Hepatic stellate cell (primary cell): ENCODE data around the gene STAB1.

ENCODE experiments used
- DNase-seq: peaks from one replicate; pipeline ENCODE4 v3.0.0; 2011; ENCODE audit warnings: low spot score

STAB1 gene, protein sequence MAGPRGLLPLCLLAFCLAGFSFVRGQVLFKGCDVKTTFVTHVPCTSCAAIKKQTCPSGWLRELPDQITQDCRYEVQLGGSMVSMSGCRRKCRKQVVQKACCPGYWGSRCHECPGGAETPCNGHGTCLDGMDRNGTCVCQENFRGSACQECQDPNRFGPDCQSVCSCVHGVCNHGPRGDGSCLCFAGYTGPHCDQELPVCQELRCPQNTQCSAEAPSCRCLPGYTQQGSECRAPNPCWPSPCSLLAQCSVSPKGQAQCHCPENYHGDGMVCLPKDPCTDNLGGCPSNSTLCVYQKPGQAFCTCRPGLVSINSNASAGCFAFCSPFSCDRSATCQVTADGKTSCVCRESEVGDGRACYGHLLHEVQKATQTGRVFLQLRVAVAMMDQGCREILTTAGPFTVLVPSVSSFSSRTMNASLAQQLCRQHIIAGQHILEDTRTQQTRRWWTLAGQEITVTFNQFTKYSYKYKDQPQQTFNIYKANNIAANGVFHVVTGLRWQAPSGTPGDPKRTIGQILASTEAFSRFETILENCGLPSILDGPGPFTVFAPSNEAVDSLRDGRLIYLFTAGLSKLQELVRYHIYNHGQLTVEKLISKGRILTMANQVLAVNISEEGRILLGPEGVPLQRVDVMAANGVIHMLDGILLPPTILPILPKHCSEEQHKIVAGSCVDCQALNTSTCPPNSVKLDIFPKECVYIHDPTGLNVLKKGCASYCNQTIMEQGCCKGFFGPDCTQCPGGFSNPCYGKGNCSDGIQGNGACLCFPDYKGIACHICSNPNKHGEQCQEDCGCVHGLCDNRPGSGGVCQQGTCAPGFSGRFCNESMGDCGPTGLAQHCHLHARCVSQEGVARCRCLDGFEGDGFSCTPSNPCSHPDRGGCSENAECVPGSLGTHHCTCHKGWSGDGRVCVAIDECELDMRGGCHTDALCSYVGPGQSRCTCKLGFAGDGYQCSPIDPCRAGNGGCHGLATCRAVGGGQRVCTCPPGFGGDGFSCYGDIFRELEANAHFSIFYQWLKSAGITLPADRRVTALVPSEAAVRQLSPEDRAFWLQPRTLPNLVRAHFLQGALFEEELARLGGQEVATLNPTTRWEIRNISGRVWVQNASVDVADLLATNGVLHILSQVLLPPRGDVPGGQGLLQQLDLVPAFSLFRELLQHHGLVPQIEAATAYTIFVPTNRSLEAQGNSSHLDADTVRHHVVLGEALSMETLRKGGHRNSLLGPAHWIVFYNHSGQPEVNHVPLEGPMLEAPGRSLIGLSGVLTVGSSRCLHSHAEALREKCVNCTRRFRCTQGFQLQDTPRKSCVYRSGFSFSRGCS (N-terminal part only)

DNA sequence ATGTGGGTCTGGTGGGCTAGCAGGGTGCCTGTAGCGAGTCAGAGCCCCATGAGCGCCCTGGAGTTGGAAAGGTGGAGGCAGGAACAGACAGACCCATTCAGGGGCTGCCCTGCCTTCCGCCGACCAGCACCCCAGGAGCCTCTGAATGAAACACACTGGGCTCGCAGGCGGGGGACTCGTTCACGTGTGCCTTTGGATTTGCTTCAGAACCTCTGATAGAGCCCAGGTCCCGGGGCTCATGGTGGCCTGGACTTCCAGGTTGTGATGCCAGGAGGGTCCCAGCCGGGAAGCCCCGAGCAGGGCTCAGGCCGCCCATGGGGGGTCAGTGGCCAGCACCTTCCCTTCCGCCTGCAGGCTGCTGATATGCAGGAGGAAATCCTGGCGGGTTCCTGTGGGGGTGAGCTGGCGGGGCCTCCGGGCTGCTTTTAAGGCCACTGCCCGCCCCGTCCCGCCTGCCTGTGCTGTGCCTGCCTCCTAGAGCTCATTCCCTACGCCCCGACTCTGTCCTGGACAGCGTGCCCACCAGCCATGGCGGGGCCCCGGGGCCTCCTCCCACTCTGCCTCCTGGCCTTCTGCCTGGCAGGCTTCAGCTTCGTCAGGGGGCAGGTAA lies at the start of gene STAB1:
TSS of gene STAB1 (plus strand) at position 453 of the 610 bp plus-strand sequence. CDS start at position 529, 76 bp downstream.
- DNase-seq, result no peak

DNA sequence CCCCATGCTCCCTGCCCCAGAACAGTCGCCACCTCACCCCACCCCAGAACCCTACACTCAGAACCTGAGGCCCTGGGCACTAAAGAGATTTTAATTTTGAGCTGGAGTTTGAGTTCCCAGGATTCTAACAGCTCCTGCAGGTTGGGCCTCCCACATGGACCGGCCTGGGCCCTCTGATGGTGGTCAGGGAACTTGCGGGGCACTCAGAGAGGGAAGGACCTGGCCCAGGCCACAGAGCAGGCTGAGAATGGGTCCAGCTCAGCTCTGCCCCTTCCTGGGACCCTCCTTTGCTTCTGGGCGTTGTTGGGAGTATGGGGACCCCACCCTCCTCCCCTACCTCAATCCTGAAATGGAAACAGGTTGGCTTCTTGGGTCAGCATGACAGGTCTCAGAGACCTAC lies 49.1 kb upstream of the STAB1 start:
- no peak for DNase-seq

DNA sequence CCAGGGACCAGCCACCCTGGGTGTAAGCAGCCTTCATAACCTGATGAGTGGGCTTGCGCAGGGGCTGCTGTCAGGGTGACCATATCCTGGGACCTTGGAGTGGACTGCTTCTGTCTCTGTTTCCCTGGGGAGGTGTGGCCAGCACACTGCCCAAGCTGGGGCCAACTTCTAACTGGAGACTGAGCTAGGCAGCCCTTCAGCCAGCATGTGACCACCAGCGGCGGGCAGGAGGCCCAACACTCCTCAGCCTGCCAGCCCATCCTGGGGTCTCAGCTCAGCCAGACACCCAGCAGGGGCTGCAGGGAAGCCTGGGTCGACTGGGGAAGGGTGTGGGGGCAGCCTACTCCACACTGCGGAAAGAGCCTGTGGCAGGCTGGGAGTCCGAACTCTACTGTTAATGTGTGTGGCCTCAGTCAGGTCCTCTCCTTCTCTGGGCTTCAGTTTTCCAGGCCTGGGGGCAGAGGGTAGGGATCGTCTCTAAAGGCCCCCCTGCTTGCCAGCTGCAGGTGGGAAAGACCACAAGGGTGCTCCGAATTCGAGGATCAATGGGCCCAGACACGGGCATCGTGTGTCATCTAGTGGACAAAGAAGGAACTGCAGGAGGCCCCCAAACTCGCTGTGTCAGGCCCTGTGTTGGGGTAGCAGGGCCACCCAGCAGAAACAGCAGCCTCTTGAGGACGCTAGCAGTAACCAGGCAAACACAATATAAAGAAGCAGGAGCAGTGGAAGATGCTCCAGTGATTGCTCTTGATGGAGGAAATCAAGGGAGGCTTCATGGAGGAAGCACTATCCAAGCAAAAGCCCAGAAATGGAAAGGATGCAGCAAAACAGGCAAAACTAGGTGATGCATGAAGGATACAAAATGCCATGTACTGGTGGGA lies 48.3 kb upstream of the STAB1 start:
- peak; percentile 79 for DNase-seq

DNA sequence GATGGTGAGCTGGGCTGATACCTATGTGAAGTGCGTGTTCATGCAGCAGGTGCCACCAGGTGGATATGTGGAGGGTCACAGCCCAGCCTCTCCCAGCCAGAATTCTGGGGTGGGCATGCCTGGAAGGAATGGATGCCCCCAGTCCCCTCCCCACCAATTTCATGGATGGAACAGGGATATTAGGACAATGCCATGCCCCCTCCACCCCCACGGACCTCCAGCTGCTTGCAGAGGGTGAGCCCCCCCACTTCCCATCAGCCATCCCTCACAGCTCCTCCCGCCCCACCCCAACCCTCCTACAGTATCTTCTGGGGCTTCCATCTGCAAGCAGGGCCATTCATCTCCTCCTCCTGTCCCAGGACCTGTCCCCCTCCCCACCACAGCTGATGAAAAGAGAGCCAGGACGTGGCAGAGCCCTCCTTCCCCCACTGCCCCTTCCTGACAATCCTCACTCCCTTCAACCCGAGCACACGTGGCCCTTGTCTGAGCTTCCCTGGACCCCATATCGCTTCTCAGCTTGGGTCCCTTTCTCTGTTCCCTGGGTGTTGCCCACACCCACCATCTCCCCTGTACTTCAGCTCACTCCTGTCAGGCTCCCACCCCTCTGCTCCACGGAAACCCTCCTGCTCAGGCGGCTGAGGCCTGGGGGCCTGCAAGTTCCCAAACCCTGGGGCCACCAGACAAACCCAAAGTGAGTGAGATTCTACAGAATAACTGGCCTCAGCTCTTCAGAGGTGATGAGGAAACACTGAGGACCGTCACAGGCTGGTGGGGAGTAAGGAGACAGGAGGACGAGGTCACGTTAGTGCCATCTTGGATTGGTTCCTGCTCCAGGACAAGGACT lies 47.4 kb upstream of the STAB1 start:
- DNase-seq, result no peak

DNA sequence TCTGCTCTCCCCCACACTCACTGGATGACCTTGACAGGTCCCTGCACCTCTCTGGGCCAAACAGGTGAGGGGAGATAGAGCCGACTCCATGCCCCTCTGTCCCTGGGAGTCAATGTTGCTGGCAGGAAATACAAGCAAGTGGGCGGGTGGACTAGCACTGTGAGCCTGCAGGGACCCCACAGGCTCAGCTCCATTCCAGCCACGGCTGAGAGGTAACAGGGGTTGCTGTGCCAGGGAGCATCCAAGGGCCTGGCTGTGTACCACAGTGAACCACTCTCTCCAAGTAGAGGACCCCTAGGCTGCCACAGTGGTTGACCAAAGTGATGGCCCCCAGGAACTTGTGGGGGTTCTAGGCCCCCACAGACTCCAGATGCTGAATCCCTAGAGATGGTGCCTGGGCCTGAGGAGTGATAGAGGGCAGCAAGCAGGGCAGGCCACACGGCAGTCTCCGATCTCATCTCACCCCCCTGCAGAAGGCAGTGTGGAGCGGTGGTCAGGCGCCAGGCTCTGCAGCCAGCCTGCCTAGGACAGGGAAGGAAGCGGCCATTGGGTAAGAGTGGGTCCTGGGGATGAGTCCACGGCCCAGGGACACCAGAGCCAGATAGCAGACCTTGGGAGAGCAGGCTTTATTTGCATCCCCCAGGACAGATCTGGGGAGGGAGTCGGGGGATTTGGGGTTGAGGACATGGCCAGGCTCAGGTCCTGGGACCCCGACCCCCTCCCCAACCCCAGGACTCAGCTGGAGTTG lies 44.5 kb upstream of the STAB1 start:
- DNase-seq, result no peak

DNA sequence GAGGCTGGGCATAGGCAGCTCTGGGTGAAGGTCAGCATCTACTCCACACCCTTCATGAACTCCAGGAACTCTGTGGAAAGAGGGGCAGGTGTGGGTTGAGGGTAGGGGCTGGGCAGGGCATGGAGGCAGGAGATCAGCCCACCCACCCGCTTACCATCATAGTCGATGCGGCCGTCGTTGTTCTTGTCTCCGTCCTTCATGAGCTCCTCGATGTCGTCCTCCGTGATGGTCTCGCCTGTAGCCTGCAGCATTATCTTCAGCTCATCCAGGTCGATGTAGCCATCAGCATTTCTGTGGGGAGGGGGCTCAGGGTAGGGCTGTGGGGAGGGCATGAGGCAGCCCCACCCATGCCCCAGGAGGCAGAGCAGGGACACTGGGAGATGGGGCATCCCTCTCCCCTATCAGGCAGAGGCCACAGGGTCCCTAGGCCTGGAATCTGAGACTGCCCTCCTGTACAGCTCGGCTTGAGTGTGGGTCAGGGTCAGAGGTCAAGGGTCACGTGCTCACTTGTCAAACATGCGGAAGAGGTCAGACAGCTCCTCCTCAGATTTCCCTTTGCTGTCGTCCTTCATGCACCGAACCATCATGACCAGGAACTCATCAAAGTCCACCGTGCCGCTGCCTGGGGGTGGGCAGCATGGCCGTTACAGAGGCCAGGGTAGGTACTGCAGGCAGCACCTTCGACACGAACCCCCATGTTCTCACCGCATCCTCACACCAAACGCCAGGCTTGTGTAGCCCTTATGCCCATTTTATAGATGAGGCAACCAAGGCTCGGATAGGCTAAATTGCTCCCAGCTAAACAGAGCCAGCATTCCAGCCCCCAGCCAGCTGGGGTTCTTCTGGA lies 43.7 kb upstream of the STAB1 start:
- DNase-seq, result no peak

DNA sequence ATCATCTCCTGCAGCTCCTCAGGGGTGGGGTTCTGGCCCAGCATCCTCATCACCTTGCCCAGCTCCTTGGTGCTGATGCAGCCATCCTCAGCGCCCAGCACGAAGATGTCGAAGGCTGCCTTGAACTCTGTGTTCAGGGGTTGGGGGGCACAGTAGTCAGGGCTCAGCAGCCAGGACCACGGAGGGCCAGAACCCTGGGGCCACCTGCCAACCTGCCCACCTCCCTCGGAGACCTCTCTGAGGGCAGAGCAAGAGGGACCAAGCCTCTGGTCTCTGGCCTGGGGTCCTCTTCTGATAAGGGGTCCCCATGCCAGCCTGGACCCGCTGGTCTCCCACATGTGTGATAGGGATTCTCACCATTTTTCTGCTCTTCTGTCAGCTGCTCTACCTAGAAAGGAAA lies 43.0 kb upstream of the STAB1 start:
- DNase-seq, result no peak

DNA sequence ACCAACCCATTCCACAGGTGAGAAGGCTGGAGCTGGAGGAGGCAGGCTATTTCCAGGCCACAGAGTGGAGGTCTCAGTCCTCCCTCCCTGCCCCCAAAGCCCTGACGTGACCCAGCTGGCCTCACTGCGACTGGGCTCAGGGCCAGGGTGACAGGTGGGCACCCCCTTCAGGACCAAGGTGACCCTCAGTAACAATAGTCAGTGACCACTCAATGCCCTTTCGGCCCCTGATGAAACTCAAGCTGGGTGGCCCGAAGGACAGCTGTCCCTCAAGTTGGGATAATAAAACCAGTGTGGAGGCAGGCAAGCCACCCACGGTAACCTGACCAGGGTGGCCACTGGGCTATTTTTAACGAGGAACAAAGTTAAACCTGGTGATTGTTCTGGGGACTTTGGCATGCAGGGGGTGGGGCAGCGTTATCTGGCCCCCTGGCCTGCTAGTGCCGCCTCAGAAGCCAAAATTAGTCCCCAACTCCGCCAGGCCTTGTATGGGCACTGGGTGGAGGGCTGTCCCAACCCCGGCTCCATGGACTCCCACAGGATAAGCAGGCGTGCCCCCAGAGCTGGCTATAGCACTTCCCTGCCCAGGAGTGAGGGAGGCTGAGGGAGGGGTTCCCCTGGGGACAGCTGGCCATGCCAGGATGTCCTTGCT lies 42.4 kb upstream of the STAB1 start:
- DNase-seq, result no peak

DNA sequence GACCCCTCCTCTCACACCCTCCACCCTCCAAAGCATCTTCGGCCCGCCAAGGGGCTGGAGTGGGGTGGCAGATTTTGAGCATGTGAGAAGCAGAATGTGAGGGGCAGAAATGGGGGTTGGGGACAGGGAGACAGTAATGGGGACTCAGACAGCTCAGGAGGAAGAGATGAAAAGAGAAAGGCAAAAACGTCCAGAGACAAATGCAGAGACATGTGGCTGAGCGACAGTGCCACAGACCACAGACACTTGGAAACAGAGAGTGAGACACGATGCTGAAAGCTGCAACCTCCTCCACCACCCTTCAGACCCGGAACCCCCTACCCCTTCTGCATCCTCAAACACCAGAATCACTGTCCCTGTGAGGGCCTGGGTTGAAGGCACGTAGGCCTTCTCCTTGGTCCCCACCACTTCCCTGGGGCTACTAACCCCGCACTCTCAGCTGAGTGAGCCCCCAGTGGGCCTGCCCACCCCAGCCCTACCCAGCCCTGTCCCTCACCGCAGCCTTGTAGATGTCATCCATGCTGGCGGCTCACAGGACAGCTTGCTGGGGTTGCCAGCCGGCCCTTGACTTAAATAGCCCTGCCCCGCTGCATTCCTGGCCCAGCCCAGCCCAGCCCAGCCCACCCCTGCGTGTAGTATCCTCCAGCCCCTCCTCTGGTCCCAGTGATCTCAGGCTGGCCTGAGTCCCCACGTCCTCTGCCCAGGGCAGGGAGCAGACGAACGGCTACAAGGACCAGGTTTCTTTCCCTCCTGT lies 41.5 kb upstream of the STAB1 start, which contains the start of gene TNNC1:
TSS of gene TNNC1 (minus strand) at position 546 of the 754 bp plus-strand sequence. CDS start at position 520, 26 bp downstream.
- no peak for DNase-seq

DNA sequence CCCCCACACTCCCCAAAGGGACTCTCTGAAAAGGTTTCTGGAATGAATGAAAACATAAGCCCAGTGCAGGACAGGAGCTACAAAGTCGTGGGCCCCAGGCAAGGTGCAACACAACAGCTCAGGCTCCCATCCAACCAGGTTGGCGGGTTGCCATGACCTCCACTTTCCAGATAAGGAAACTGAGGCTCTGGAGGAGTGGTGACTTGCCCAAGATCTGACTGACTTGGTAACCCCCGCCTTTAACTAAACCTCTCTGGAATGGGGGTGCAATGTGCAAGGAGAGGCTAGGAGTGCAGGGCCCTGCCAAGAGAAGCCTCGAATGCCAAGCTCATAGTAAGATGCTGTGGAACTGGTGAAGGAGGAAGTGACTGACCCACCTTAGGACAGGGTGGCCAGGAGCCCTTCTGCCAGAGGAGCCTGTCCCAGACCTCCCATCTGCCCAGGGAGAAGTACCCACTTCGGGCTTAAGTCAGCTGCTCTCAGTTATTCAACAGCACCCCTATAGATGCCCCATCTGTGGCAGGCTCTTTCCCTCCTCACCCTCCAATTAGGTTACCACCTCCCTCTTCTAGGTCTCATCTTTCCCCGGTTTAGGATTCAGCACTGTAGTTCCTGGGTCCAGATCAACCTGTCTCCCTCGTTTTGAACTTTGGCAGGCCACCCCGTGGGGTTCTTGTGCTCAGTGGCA lies 40.7 kb upstream of the STAB1 start:
- no peak for DNase-seq

DNA sequence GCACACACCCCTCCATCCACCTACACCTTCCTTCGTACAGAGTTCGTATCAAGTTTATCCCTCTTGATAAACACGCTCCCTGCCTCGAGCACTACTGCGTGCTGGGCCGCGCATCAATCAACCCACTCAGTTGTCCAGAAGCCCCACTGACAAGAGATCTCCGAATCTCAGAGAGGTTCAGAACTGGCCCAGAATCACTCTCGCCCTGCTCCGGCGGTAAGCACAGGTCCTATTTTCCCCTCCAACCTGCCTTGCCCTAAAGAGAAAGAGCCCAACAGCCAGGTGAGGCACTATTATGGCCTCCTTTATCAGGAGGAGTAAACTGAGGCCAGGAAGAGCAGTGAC lies 40.2 kb upstream of the STAB1 start:
- DNase-seq, result no peak

DNA sequence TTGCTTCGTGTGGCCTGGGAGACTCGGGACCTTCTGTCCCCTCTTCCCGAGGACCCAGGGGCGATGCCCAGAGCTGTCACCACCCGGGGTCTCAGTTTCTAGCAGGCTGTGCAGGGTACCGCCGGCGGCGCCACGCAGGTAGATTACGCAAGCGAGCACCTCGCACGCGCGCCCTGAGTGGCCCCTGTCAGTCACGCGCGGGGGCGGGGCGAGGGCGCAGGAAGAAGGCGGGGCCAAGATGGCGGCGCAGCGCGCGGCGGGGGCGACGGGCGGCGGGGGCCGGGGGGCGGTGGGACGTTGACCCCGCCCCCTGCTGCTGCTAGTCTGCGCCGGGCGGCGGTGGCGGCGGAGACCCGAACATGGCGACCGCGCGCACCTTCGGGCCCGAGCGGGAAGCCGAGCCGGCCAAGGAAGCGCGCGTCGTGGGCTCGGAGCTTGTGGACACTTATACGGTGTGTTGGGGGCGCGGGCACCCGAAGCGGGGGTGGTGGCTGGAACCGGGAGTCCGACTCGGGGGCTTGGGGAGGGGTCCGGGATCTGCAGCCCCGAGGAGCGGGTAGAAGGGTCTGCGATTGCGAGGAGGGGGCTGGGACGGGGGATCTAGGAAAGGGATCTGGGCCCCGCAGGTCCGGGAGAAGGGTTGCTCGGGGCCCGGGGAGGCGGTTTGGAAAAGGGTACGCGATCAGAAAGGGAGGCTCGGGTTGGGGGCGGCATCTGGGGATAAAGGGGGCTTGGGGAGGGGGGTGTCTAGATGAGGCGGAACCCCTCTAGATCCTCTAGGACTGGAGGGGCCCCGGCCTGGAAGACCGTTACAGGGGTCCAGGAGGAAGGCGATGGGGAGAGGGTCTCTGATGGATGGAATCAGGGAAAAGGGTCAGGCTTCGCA lies 39.6 kb upstream of the STAB1 start, which contains the start of gene NISCH:
TSS of gene NISCH (plus strand) at position 322 of the 886 bp plus-strand sequence. CDS start at position 360, 38 bp downstream.
- DNase-seq, result peak; percentile 89

DNA sequence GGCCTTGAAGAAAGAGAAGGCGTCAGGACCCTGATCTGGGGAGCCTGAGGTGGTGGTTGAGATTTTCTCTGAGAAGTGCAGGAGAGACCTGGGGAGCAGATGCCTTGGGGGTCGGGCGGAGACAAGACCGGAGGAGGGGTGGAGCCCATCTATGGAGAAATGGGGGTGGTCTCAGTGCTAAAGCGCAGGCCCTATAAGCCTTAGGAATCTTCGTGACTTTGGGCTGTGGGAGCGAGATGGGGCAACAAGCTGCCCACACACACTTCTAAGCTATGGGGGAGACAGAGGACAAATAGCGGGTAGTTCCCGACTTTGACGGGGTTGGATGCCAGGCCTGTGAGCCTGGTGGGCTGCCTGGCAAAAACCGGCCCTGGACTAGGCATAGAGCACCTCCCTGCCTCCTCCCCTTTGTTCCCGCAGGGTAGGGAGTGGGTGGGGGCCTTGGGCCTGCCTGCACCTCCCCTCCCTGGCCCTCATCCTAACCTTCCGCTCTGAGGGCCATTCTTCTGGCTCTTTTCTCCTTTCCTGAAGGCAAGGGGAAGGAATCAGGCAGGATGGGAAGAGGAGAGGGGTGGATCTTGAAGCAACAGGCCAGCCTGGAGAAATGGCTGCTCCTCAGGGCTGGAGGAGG lies 38.9 kb upstream of the STAB1 start:
- DNase-seq, result peak; percentile 50

DNA sequence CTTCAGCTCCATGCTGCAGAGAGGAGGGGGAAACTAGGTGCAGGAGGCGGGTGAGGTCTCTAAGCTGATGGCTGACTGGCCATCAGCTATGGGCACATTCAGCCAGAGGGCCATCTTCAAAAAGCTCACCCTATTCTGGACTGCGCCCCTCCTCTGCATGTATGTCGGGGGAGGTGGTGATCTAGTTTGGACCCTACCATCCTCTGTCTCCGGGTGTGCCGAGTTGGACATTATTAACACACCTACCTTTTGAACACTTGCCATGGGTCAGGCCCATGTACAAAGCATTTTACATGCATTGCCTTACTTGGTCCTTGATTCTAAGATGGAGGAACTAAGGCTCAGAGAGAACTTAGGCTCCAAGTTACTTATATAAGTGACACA lies 38.3 kb upstream of the STAB1 start:
- no peak for DNase-seq
